PC-9 (cell line): ENCODE results near the gene QTRT2. TPM values are rescaled to one million over a fixed set of nuclear protein-coding genes. Genes with fewer than 3 reads are reported as not detected.

Experiments
- BruUV-seq: library from RNA; stranded (reverse); fragments of 400-500 nt; replicated peaks from 2 replicates; lab custom pipeline; 2021; lab: Mats Ljungman, UMichigan
- CTCF ChIA-PET: fragments of 300-600 bp; sonication (Branson Sonifier 250); formaldehyde crosslinking; loops from one replicate; lab custom pipeline; 2022; ENCODE audit warnings: antibody characterized with exemption; lab: Charles Lee
- POLR2A ChIA-PET: fragments of 300-600 bp; sonication (Branson Sonifier 250); formaldehyde crosslinking; loops from one replicate; lab custom pipeline; 2022; ENCODE audit warnings: antibody characterized with exemption; ENCODE audit not compliant: unreplicated experiment; lab: Charles Lee
- DNase-seq, 2 experiments: peaks; one replicate each; pipeline versions ENCODE4 v3.0.0 to v3.0.0-alpha.2; 2015 to 2022; ENCODE audit warnings: mixed read lengths in 1 of 2
- H2AFZ ChIP-seq: fragments of 200-600 bp; sonication (generic); 2 replicates; pipeline ENCODE4 v1.8.1; 2017; ENCODE audit warnings: antibody characterized with exemption
- H3F3A ChIP-seq: fragments of 200-600 bp; sonication (generic); 2 replicates; pipeline ENCODE4 v1.8.1; 2017; ENCODE audit warnings: antibody characterized with exemption, mild to moderate bottlenecking, low read depth; ENCODE audit not compliant: insufficient read depth
- H3K27ac ChIP-seq: fragments of 200-600 bp; sonication (generic); 2 replicates; pipeline ENCODE4 v1.6.1; 2016; ENCODE audit warnings: mixed run types
- H3K27me3 ChIP-seq: fragments of 200-600 bp; sonication (generic); 2 replicates; pipeline ENCODE4 v1.6.1; 2016; ENCODE audit warnings: low read depth, mixed run types; ENCODE audit not compliant: insufficient read depth
- H3K36me3 ChIP-seq: fragments of 200-600 bp; sonication (generic); 2 replicates; pipeline ENCODE4 v1.6.1; 2016; ENCODE audit warnings: low read depth, mixed run types
- H3K4me1 ChIP-seq: fragments of 200-600 bp; sonication (generic); replicated peaks from 2 replicates; pipeline ENCODE4 v1.6.1; 2016; ENCODE audit warnings: mixed run types; ENCODE audit not compliant: insufficient read depth
- H3K4me2 ChIP-seq: fragments of 200-600 bp; sonication (generic); 2 replicates; pipeline ENCODE4 v1.6.1; 2017; ENCODE audit warnings: mixed run types
- H3K4me3 ChIP-seq: fragments of 200-600 bp; sonication (generic); 2 replicates; pipeline ENCODE4 v1.6.1; 2016; ENCODE audit warnings: mixed run types
- H3K79me2 ChIP-seq: fragments of 200-600 bp; sonication (generic); 2 replicates; pipeline ENCODE4 v1.6.1; 2017; ENCODE audit warnings: low read depth, mixed run types
- H3K9me2 ChIP-seq: fragments of 200-600 bp; sonication (generic); 2 replicates; pipeline ENCODE4 v1.8.1; 2017; ENCODE audit warnings: mild to moderate bottlenecking; ENCODE audit not compliant: insufficient read depth
- H3K9me3 ChIP-seq: fragments of 200-600 bp; sonication (generic); 2 replicates; pipeline ENCODE4 v1.8.1; 2016; ENCODE audit warnings: low read depth; ENCODE audit not compliant: insufficient read depth
- H4K20me1 ChIP-seq: fragments of 200-600 bp; sonication (generic); 2 replicates; pipeline ENCODE4 v1.8.1; 2017; ENCODE audit not compliant: insufficient read depth
- CTCF ChIP-seq: fragments of 200-600 bp; sonication (generic); conservative IDR thresholded peaks from 2 replicates; pipeline ENCODE4 v1.6.1; 2017; ENCODE audit warnings: mixed run types, antibody characterized with exemption, mild to moderate bottlenecking, moderate library complexity
- EZH2 ChIP-seq: fragments of 200-600 bp; sonication (generic); IDR thresholded peaks from 2 replicates; pipeline ENCODE4 v1.8.0; 2017; ENCODE audit warnings: antibody characterized with exemption, low read depth
- intact Hi-C: fragments of 100-400 bp; cut with micrococcal nuclease; formaldehyde crosslinking; loops from one replicate; pipeline ENCODE4 v1.10.0; 2022; ENCODE audit not compliant: unreplicated experiment
- total RNA-seq: library from RNA; stranded (reverse); gene quantifications from 2 replicates; pipeline ENCODE4 v1.2.3, GENCODE V29; 2021

The QTRT2 gene
- total RNA-seq, 1 experiment from 2014 or later = 30.4 TPM

GRCh38 chr3:114022145-114022802, 34.3 kb upstream of the QTRT2 start:
- Histone ChIP-seq H3K4me2 (no peak overlapping the region), H3K27ac (no peak overlapping the region), H3K27me3 (no peaks in the 10 kb centered on the region), H3K79me2 (no peaks in the 10 kb centered on the region), H3K4me1 (no peaks in the 10 kb centered on the region), H3F3A (no peaks in the 10 kb centered on the region), H3K9me2 (no peaks in the 10 kb centered on the region), H3K4me3 (no peak overlapping the region), H3K36me3 (no peaks in the 10 kb centered on the region), H3K9me3 (no peaks in the 10 kb centered on the region), H4K20me1 (no peaks in the 10 kb centered on the region), H2AFZ (no peak overlapping the region)
- no TSS peak for BruUV-seq
- intact Hi-C loops = no loop called here
- TF ChIP-seq CTCF = no peak
- TF ChIP-seq EZH2 = no peak
- ChIA-PET CTCF (interaction anchor here (0.7 kb wide), 1 partner anchor 15 kb away, joined by 7 read pairs; no protein-coding TSS in a partner anchor), POLR2A (interaction anchor here (0.6 kb wide), 1 partner anchor 26 kb away, joined by 7 read pairs; no protein-coding TSS in a partner anchor)
- DNase-seq = no peak

- no peaks in the 10 kb centered on the region for H3K9me2 ChIP-seq
- H2AFZ ChIP-seq = no peak overlapping the region
- POLR2A ChIA-PET = no interaction called here
- no peaks in the 10 kb centered on the region for H3K79me2 ChIP-seq
- CTCF ChIA-PET = no interaction called here
- H3K4me1 ChIP-seq = no peaks in the 10 kb centered on the region
- H3K27me3 ChIP-seq = no peaks in the 10 kb centered on the region
- no peak for DNase-seq
- BruUV-seq = no TSS peak
- no peak overlapping the region for H3K4me2 ChIP-seq
- no peaks in the 10 kb centered on the region for H4K20me1 ChIP-seq
- no peaks in the 10 kb centered on the region for H3F3A ChIP-seq
- no peak overlapping the region for H3K4me3 ChIP-seq
- H3K27ac ChIP-seq = no peak overlapping the region
- TF ChIP-seq EZH2 = no peak
- TF ChIP-seq CTCF = no peak
- H3K36me3 ChIP-seq = no peaks in the 10 kb centered on the region
- H3K9me3 ChIP-seq = no peaks in the 10 kb centered on the region
- intact Hi-C loops = no loop called here
Measured at GRCh38 chr3:114025451-114025850, 31.1 kb upstream of the QTRT2 start.

DNA sequence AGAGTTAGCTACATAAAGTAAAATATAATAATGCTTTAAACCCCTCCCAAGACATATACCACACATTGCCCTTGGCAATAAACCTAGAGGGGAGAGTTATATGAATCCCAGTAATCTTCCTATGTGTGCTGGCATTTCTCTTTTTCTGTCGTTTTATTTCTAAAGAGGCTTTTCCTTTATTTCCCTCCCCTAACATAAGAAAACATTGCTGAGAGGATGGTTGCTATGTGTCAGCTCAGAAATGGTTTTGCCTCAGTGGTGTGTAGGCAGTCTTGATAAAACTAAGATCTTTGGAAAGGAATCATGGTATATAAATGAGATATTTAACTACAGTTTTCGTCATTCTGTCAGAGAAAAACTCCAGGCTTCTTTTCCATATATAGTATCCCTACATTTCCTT, 30.2 kb upstream of the QTRT2 start:
- no peak overlapping the region for H3K4me3 ChIP-seq
- ChIA-PET POLR2A (no interaction called here), CTCF (no interaction called here)

More for the DNA sequence above, 30.2 kb upstream of the QTRT2 start:
- DNase-seq = no peak
- Histone ChIP-seq H3K9me3 (no peaks in the 10 kb centered on the region), H3K36me3 (no peaks in the 10 kb centered on the region), H2AFZ (no peak overlapping the region), H4K20me1 (no peaks in the 10 kb centered on the region), H3K27ac (no peak overlapping the region), H3K79me2 (no peaks in the 10 kb centered on the region), H3K4me1 (no peaks in the 10 kb centered on the region), H3F3A (no peaks in the 10 kb centered on the region), H3K27me3 (no peaks in the 10 kb centered on the region), H3K9me2 (no peaks in the 10 kb centered on the region), H3K4me2 (no peak overlapping the region)
- no peak for TF ChIP-seq CTCF
- TF ChIP-seq EZH2 = no peak
- intact Hi-C loops = no loop called here
- BruUV-seq = no TSS peak
